Measurements from ENCODE around the gene RFK.

The RFK gene

GRCh38 chr9:76405868-76406267, 11.6 kb upstream of the RFK start:
- DNase-seq: no peak

- no peak for DNase-seq
Observed at GRCh38 chr9:76405340-76405739, 11.1 kb upstream of the RFK start.

- no peak for DNase-seq
Observed at GRCh38 chr9:76404401-76404800, 10.2 kb upstream of the RFK start.

GRCh38 chr9:76403352-76403751, 9.1 kb upstream of the RFK start:
- no peak for DNase-seq

- DNase-seq: no peak
Observed at GRCh38 chr9:76401580-76402354, 7.5 kb upstream of the RFK start.

- no peak for DNase-seq
Observed at GRCh38 chr9:76401176-76401575, 7.0 kb upstream of the RFK start.

GRCh38 chr9:76400534-76401096, 6.4 kb upstream of the RFK start:
- no peak for DNase-seq

GRCh38 chr9:76399856-76400255, 5.6 kb upstream of the RFK start:
- DNase-seq: no peak

- no peak for DNase-seq
Observed at GRCh38 chr9:76396597-76396996, 2.4 kb upstream of the RFK start.

GRCh38 chr9:76396144-76396543, 1.9 kb upstream of the RFK start:
- no peak for DNase-seq

GRCh38 chr9:76395381-76395780, 1.2 kb upstream of the RFK start:
- no peak for DNase-seq

GRCh38 chr9:76394960-76395252, 680 bp upstream of the RFK start:
- peak; percentile 69 for DNase-seq

GRCh38 chr9:76390656-76391055, 3.6 kb downstream of the RFK start:
- no peak for DNase-seq

GRCh38 chr9:76379494-76379893, 14.7 kb downstream of the RFK start:
- peak; percentile 86 for DNase-seq

GRCh38 chr9:76378367-76379073, 15.7 kb downstream of the RFK start:
- DNase-seq: no peak

- DNase-seq: no peak
Observed at GRCh38 chr9:76377791-76378190, 16.4 kb downstream of the RFK start.

- DNase-seq: peak; percentile 6
Observed at GRCh38 chr9:76374783-76375559, 19.3 kb downstream of the RFK start.

GRCh38 chr9:76373784-76374474, 20.3 kb downstream of the RFK start:
- no peak for DNase-seq

GRCh38 chr9:76373173-76373783, 20.9 kb downstream of the RFK start:
- no peak for DNase-seq

GRCh38 chr9:76372336-76372735, 21.9 kb downstream of the RFK start:
- no peak for DNase-seq

- no peak for DNase-seq
Observed at GRCh38 chr9:76371901-76372300, 22.3 kb downstream of the RFK start.

GRCh38 chr9:76370396-76371023, 23.7 kb downstream of the RFK start:
- DNase-seq: no peak

Measured in NCI-H345 (cell line).